KMS-11 (cell line): ENCODE measurements around the gene MARF1.

Source experiments
- H2AFZ ChIP-seq: fragments of 200-600 bp; sonication (generic); 2 replicates; pipeline ENCODE4 v1.6.1; 2016; ENCODE audit warnings: antibody characterized with exemption, mixed run types, low read depth
- H3K27ac ChIP-seq: fragments of 200-600 bp; sonication (generic); 2 replicates; pipeline ENCODE4 v1.6.1; 2016; ENCODE audit warnings: mild to moderate bottlenecking, mixed run types
- H3K27me3 ChIP-seq: fragments of 200-600 bp; sonication (generic); 2 replicates; pipeline ENCODE4 v1.6.1; 2017; ENCODE audit warnings: mild to moderate bottlenecking, low read depth, mixed run types, moderate library complexity; ENCODE audit not compliant: insufficient read depth
- H3K36me3 ChIP-seq: fragments of 200-600 bp; sonication (generic); 2 replicates; pipeline ENCODE4 v1.6.1; 2017; ENCODE audit warnings: mild to moderate bottlenecking, mixed run types; ENCODE audit not compliant: insufficient read depth
- H3K4me1 ChIP-seq: fragments of 200-600 bp; sonication (generic); 2 replicates; pipeline ENCODE4 v1.6.1; 2016; ENCODE audit warnings: mild to moderate bottlenecking, low read depth, mixed run types; ENCODE audit not compliant: poor library complexity, severe bottlenecking
- H3K4me2 ChIP-seq: fragments of 200-600 bp; sonication (generic); 2 replicates; pipeline ENCODE4 v1.7.0; 2016; ENCODE audit warnings: mild to moderate bottlenecking, mixed run types
- H3K4me3 ChIP-seq: fragments of 200-600 bp; sonication (generic); IDR thresholded peaks from 2 replicates; pipeline ENCODE4 v1.6.1; 2017; ENCODE audit warnings: low read depth, low read length, mixed read lengths; ENCODE audit not compliant: insufficient read depth
- H3K79me2 ChIP-seq: fragments of 200-600 bp; sonication (generic); 2 replicates; pipeline ENCODE4 v1.6.1; 2016; ENCODE audit warnings: low read depth, mixed run types; ENCODE audit not compliant: insufficient read depth
- H3K9ac ChIP-seq: fragments of 200-600 bp; sonication (generic); 2 replicates; pipeline ENCODE4 v1.6.1; 2016; ENCODE audit warnings: mild to moderate bottlenecking, mixed run types
- H4K20me1 ChIP-seq: fragments of 200-600 bp; sonication (generic); 2 replicates; pipeline ENCODE4 v1.6.1; 2016; ENCODE audit warnings: mild to moderate bottlenecking, mixed run types; ENCODE audit not compliant: insufficient read depth
- CTCF ChIP-seq: fragments of 200-600 bp; sonication (generic); conservative IDR thresholded peaks from 2 replicates; pipeline ENCODE4 v1.6.1; 2017; ENCODE audit warnings: low read depth, mild to moderate bottlenecking, antibody characterized with exemption, low read length, moderate library complexity, mixed read lengths

Gene MARF1

GRCh38 chr16:15581127-15581815 is 61.7 kb downstream of the MARF1 start:
- no peak overlapping the region for H3K4me2 ChIP-seq
- no peak overlapping the region for H3K4me3 ChIP-seq
- H2AFZ ChIP-seq = no peak overlapping the region
- no peak overlapping the region for H3K9ac ChIP-seq
- no peak overlapping the region for H3K27ac ChIP-seq
- H3K27me3 ChIP-seq = no peaks in the 10 kb centered on the region
- no peaks in the 10 kb centered on the region for H3K36me3 ChIP-seq
- H3K4me1 ChIP-seq = no peaks in the 10 kb centered on the region
- no peaks in the 10 kb centered on the region for H4K20me1 ChIP-seq
- H3K79me2 ChIP-seq = no peaks in the 10 kb centered on the region
- no peak for TF ChIP-seq CTCF

- no peak overlapping the region for H2AFZ ChIP-seq
- H3K79me2 ChIP-seq = no peaks in the 10 kb centered on the region
- no peak overlapping the region for H3K9ac ChIP-seq
- H3K27ac ChIP-seq = no peak overlapping the region
- no peaks in the 10 kb centered on the region for H3K27me3 ChIP-seq
- H4K20me1 ChIP-seq = no peaks in the 10 kb centered on the region
- TF ChIP-seq CTCF = no peak
- H3K4me1 ChIP-seq = no peaks in the 10 kb centered on the region
- H3K4me3 ChIP-seq = no peak overlapping the region
- no peaks in the 10 kb centered on the region for H3K36me3 ChIP-seq
- H3K4me2 ChIP-seq = no peak overlapping the region
Measured at GRCh38 chr16:15578824-15579223, 64.1 kb downstream of the MARF1 start.

- H3K27ac ChIP-seq = no peak overlapping the region
- no peak overlapping the region for H3K4me2 ChIP-seq
- no peaks in the 10 kb centered on the region for H3K4me1 ChIP-seq
Measured at GRCh38 chr16:15576960-15577958, 65.7 kb downstream of the MARF1 start.

More at GRCh38 chr16:15576960-15577958, 65.7 kb downstream of the MARF1 start:
- TF ChIP-seq CTCF = no peak
- no peak overlapping the region for H2AFZ ChIP-seq
- H3K4me3 ChIP-seq = no peak overlapping the region
- no peaks in the 10 kb centered on the region for H3K36me3 ChIP-seq
- H3K79me2 ChIP-seq = no peaks in the 10 kb centered on the region
- H3K27me3 ChIP-seq = no peaks in the 10 kb centered on the region
- no peak overlapping the region for H3K9ac ChIP-seq
- no peaks in the 10 kb centered on the region for H4K20me1 ChIP-seq
